GM19452 (cell line): ENCODE results near the gene ATP9A.

Source experiments
- ATAC-seq: cut with Tn5 transposase; IDR thresholded peaks from one replicate; pipeline ENCODE4 v1.9.1; 2021; ENCODE audit not compliant: unreplicated experiment

ATP9A gene

GRCh38 chr20:51631011-51631950 is 136.9 kb downstream of the ATP9A start:
- no peak for ATAC-seq

- no peak for ATAC-seq
Measured at GRCh38 chr20:51629399-51630058, 138.7 kb downstream of the ATP9A start.

- ATAC-seq, result no peak
Measured at GRCh38 chr20:51628533-51629398, 139.4 kb downstream of the ATP9A start.

GRCh38 chr20:51627586-51627985 is 140.6 kb downstream of the ATP9A start:
- ATAC-seq, result no peak

GRCh38 chr20:51625105-51625504 is 143.1 kb downstream of the ATP9A start:
- no peak for ATAC-seq

- ATAC-seq, result no peak
Measured at GRCh38 chr20:51624157-51624731, 143.9 kb downstream of the ATP9A start.

- no peak for ATAC-seq
Measured at GRCh38 chr20:51623255-51623654, 144.9 kb downstream of the ATP9A start.

GRCh38 chr20:51622004-51622874 is 146.0 kb downstream of the ATP9A start:
- ATAC-seq, result no peak

GRCh38 chr20:51620432-51620831 is 147.8 kb downstream of the ATP9A start:
- ATAC-seq, result no peak

- no peak for ATAC-seq
Measured at GRCh38 chr20:51616060-51616459, 152.1 kb downstream of the ATP9A start.

GRCh38 chr20:51614687-51615086 is 153.5 kb downstream of the ATP9A start:
- no peak for ATAC-seq

GRCh38 chr20:51613580-51613979 is 154.6 kb downstream of the ATP9A start:
- no peak for ATAC-seq

GRCh38 chr20:51612896-51613295 is 155.3 kb downstream of the ATP9A start:
- no peak for ATAC-seq

- no peak for ATAC-seq
Measured at GRCh38 chr20:51611625-51611890, 156.6 kb downstream of the ATP9A start.

- no peak for ATAC-seq
Measured at GRCh38 chr20:51610761-51611624, 157.2 kb downstream of the ATP9A start.

- no peak for ATAC-seq
Measured at GRCh38 chr20:51610111-51610510, 158.1 kb downstream of the ATP9A start.

GRCh38 chr20:51609251-51609650 is 158.9 kb downstream of the ATP9A start:
- no peak for ATAC-seq

- ATAC-seq, result no peak
Measured at GRCh38 chr20:51608061-51608460, 160.1 kb downstream of the ATP9A start.

GRCh38 chr20:51607170-51607569 is 161.0 kb downstream of the ATP9A start:
- ATAC-seq, result no peak
